GM19351 (cell line): Measurements from ENCODE around the gene PINK1.

Experiments used
- ATAC-seq: cut with Tn5 transposase; IDR thresholded peaks from one replicate; pipeline ENCODE4 v1.9.1; 2021; ENCODE audit warnings: mild to moderate bottlenecking, moderate library complexity; ENCODE audit not compliant: unreplicated experiment

The PINK1 gene

DNA sequence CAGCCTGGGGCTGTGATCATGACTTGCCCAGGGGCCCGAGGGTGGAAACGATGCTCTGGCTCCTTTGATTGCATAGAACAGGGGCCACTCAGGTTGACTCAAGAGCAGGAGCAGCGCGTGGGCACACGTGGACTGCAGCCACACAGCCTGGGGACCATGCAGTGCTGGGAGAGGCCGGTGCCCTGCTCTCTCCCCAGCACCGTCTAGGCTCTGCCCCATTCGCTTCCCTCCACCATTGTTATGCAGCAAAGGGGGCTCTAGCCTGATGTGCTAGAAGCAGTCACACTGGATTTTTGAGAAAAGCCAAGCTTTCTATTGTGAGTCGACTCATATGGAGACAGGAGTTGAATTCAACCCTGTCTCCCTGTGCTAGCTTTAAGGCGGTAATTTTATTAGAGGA is 8.7 kb downstream of the PINK1 start:
- ATAC-seq = no peak

DNA sequence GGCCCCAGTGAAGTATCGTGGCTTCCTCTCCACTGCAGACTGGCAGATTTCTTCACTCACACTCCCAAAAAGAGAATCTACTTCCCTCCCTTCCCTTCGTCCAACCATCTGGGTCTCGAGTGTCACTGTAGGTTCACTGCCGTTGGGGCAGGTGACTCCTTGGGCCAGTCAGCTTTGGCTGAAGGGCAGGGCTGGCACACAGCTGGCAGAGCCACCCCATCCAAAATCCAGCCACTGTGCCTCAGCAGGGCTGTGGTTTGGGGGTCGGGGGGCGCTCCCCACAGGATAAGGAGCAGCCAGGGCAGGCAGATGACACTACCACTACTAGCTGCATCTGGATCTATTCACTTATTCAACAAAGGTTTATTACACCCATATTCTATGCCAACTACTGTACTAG is 9.8 kb downstream of the PINK1 start:
- ATAC-seq = no peak

DNA sequence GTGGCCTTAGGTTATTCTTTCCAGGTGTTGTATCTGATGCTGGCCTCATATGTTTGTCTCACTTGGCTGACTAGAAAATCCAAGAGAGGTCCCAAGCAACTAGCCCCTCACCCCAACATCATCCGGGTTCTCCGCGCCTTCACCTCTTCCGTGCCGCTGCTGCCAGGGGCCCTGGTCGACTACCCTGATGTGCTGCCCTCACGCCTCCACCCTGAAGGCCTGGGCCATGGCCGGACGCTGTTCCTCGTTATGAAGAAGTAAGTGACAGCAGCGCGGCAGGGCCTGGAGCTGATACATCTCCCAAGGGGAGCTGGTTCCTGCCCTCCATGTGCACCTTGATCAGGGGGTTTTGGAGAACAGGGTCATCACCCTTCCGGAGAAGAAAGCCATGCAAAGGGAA is 11.2 kb downstream of the PINK1 start:
- no peak for ATAC-seq

DNA sequence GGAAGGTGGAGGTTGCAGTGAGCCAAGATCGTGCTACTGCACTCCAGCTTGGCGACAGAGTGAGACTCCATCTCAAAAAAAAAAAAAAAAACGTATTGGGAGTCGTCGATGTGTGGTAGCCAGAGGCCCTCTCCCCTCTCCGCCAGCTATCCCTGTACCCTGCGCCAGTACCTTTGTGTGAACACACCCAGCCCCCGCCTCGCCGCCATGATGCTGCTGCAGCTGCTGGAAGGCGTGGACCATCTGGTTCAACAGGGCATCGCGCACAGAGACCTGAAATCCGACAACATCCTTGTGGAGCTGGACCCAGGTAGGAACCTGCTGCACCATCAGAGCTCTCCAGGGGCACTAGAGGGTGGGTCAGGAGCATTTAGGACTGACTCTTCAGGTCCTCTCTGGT is 12.2 kb downstream of the PINK1 start:
- no peak for ATAC-seq

DNA sequence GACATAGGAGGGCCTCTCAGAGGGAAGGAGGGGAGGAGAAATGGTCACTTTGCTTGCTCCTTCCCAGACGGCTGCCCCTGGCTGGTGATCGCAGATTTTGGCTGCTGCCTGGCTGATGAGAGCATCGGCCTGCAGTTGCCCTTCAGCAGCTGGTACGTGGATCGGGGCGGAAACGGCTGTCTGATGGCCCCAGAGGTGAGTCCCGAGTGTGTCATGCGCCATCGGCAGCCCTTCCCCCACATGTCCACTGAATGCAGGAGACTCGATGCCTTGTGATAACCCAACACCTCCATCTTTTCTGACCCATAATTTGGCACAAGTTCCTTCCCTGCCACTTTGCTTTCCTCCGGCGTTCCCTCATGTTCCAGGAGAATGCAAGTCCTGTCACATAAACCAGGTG is 15.2 kb downstream of the PINK1 start:
- ATAC-seq = no peak

DNA sequence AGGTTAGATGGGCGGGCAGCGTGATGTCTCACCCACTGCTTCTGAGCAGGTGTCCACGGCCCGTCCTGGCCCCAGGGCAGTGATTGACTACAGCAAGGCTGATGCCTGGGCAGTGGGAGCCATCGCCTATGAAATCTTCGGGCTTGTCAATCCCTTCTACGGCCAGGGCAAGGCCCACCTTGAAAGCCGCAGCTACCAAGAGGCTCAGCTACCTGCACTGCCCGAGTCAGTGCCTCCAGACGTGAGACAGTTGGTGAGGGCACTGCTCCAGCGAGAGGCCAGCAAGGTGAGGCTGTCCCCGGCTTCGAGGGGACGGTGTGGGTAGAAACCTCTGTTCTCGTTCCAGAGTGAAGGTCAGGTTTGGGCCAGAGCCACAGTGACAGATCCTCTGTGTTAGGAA is 15.7 kb downstream of the PINK1 start:
- ATAC-seq = no peak

DNA sequence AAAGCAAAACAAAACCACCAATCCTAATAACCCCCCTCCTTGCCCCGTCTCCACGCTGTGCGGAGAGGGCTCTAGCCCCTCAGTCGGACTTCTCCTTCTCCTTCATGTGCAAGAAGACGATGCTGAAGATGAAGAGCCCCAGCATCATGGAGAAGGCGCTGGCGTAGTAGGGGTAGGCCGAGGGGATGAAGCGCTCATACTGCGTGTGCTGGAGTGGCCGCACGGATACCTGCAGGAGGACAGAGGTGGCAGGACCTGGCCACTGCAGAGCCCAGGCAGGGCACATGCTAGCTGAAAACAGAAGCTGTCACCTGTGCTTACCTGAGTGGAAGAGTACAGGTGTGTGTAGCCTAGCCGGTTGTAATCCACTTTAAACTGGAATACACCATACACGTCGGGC is 19.0 kb downstream of the PINK1 start:
- no peak for ATAC-seq

DNA sequence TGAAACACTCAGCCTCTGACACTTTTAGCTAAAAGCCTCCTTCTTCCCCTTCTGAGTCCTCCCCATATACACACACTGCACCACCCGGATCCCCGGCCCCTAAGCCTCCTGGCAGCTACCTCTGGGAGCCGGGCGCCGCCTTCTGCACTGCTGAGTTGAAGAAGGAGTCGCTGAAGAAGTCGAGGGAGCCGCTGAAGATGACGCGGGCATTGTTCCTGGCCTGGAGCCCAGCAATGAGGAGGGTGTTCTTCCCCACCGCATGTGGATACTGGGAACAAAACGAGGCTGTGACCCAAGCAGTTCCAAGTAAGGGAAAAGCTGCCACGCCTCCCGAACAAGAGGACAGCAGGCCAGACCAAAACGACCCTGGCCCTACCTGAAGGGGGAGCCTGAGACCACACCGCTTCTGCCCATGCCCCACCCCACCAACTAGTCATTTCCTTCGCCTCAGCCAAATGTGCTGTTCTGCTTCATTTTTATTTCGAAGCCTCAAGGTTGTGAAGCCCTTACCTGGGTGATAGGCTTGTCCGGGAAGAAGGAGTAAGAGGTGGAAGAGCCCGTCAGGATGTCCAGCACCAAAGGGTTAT is 20.9 kb downstream of the PINK1 start:
- no peak for ATAC-seq

DNA sequence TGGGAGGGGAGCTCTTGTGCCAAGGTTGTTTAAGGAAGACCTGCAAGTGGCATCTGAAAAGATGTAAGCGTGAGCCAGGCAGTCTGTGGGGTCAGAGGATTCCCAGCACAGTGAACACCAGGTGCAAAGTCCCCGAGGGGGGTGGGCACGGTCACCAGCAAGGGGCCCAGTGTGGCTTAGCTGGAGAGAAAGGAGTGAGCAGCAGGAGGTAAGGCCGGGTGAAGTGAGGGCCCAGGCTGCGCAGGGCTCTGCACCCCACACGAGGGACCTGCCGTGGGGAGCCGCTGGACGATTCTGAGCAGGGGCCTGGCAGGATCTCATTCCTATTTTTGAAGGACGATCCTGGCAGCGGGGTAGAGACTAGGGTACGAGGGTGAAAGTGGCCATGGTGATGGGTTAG is 23.8 kb downstream of the PINK1 start:
- ATAC-seq = no peak

DNA sequence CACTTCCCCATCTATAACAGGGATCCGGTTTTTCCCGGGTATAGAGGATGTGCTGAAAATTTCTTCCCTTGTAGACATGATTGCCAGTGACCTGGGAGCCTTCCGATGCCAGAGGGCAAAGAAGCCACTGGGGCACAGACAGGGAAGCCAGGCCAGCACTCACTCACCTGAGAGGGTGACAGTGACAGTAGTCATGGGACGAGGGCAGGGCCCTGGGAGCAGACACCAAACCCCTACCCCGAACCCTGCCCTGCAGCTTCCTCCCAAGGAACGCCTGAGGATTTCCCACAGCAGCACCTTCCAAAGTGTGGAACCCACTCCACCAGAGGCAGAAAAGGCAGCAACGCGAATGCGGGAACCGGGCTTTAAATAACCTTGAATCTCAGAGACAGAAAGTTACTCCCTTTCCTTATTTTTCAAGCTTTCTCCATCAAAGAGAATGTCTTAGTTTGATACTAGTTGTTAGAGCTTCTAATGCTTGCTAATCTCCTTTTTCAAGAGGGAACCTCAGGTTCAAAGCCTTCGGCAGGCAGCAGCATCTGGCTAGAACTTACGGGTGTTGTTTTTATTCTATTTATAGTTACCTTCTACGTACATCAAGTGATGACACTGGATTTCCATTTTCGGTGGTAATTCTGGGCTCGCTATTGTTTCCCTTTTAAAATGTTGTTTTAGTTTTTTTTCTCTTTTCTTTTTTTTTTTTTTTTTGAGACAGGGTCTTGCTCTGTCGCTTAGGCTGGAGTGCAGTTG is 25.1 kb downstream of the PINK1 start:
- ATAC-seq = no peak

DNA sequence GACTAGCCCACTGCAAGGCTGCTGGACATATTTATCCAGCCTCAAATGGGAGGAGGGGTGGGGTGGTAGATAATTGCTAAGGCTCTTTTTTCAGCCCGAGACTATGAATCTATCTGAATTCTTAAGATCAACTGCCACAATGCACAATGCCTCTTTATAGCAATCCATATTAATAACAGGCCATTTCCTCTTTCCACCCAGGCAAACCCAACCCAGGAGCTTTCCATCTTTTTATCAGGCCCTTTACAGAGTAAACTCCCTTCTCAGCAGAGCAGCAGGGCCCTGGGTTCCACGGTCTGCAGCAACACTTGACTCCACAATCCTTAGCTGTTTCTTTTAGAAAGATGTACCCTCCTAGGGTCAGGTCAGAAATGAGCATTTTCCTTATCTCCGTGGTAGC is 27.1 kb downstream of the PINK1 start:
- ATAC-seq = no peak

DNA sequence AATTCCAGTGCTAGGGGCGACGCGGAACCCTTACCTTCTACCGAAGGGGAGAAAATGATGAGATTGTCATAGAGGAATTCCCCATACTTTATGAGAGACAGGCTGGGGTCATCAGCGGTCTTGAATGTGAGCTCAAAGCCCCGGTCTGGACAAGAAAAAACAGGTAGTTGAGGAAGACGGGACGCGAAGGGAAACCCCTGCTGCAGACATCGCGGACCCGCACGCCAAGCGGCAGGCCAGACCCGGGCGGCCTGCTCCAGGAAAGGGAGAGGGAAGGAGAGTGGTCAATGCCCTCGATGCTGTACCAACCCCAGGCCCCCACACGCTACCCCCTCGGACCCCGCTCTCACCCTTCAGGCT is 27.6 kb downstream of the PINK1 start:
- peak; percentile 8 for ATAC-seq

DNA sequence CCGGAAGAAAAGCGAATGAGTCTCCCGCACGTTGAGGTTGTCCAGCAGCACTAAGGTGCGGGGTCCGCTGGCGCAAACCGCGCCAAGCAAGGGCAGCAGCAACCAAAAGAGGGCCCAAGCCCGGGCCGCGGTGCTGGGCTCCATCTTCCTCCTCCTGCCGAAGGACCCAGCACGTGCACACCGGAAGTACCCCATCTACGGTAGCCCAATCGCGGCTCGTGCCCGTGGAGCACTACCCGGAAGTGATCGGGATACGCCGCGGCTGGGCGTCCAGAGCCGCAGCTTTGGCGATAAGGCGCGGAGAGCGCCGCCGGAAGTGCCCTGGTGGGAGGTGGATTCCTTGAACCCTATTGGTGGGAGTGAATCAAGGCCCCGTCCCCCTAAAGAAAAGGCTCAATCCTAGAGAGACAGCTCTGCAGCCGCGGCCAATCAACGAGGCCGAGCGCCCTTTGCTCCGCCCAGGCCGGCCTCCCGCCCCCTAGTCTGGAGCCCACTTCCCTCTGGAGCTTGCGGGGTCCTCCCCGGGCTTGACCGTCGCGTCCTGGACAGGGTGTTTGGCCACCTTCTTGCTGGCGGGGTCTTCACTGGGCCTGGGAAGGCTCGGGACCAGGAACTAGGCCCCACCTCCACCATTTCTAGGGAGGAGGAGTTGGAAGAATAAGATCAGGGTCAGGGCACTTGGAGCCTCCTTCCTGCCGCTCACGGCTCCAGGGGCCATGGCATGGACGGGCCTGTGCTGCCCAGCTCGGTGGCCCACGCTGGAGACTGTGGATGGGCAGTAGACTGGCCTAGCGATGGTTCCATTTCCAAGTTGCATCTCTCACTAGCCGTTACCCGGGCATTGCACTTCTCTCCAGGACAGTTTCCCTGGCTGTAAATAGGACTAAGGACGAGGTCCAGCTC is 28.2 kb downstream of the PINK1 start, which contains the start of gene DDOST:
DDOST (minus strand) TSS at position 163 of the 903 bp plus-strand sequence; CDS start at position 144, 19 bp downstream.
- peak; percentile 94 for ATAC-seq

DNA sequence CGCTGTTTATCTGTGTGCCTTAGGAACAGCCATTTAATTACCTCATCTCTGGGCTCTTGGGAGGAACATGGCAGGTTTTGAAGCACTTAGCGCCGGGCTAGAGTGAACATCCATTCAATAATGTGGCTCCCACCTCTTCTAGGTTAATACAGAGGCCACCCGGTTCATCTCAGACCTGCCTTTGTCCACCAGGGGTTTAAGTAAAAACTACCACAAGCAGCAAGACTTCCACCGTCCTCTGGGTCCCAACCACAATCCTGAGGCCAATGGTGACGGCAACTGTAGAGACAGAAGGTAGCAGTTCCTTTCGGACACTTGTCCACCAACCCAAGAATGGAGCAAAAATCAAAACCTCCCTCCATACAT is 28.8 kb downstream of the PINK1 start:
- ATAC-seq = no peak

DNA sequence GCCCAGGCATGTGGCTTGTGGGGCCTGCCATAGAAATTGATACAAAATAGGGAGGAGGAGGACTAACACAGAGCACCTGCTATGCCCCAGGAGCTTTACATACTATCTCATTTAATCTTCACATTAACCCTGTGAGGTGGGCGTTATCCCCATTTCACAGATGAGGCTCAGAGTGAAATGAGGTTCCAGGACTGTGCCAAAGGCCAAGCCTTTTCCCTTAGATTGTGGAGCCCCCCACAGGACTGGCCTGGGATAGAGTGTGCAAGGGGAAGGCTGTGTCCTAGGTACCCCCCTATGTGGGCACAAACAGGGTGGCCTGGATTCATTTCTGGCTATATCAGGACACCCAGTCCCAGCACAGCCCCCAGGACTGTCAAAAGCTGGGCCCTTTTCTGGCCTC is 30.1 kb downstream of the PINK1 start:
- no peak for ATAC-seq

DNA sequence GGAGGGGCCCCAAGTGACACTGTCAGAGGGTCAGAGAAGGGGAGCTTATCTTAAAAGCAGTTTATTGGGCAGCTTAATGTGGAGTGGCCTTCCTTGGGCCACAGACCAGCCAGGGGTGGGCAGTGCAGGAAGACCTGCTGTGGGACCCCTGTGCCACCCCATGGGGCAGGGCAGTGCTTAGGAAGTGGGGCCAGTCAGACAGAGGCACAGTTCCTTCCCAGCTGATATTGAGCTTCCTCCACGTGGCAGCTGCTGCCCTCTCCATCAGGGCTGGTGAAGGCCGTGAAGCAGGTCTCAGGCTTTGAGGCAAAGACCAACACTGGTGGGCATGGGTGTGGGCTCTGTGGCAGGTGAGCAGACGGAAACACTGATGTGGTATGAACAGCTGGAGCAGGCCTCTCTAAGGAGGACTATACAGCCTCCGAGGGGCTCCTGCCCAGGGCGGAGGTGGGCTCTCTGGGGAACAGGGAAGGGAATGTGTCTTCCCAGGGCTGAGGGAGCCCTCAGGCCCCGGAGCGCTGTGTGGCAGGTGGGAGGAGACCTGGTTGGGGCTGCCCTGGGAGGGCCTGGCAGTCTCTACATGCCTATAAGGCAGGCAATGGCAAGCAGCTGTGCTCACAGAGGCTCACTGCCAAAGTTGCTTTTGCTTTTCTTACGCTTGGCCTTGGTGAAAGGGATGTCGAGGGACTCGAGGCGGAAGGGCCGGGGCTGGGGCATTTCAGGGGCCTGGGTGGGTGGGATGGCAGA is 30.9 kb downstream of the PINK1 start:
- no peak for ATAC-seq

DNA sequence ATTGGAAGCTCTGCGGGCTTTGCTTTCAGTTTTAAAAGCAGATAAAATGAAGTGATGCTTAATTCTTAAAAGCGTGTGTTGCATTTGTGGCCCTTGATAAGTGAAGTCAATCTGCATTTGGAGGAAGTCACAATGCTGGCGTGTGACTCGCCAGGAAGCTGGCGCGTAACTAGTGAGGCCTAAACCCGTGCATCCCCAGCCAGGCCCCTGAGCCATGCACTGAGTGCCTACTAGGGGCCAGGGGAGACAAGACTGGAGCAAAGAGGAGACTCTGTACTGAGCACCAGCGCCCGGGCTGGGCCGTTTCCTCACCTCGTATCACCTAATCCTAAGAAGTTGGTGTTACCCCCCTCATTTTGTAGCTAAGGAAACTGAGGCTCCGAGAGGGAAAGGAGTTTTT is 32.5 kb downstream of the PINK1 start:
- no peak for ATAC-seq

DNA sequence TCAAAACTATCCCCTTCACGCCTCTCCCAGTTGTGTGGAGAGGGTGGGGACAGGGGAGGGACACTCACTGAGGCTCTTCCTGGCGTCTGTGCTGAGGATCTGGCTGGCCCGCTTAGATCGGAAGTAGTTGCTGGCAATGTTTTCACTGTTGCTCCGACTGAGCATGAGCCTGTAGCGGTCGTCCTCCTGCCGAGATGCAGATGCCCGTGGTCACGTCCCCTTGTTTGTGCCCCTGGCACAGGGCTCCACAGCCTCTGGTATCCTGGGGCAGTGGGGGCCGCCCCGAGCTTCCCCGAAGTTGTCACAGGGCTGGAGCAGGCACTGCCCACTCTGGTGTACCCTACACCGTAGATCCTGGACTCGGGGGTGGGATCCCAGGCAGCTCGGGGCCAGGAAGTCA is 32.9 kb downstream of the PINK1 start:
- no peak for ATAC-seq

DNA sequence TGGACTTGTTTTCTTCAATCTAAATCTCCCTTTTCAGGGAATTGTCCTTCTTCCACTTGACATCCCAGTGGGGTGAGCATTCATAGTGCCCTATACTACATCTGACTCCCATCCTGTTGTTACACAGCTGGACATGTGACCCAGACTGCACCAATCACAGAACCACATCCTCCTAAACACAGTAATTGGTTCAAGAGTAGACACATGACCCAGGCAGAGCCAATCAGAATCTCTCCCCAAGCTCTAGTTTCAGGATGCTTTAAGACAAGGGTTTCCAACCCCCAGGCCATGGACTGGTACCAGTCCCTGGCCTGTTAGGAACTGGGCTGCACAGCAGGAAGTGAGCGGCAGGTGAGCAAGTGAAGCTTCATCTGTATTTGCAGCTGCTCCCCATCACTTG is 33.5 kb downstream of the PINK1 start:
- ATAC-seq = no peak

DNA sequence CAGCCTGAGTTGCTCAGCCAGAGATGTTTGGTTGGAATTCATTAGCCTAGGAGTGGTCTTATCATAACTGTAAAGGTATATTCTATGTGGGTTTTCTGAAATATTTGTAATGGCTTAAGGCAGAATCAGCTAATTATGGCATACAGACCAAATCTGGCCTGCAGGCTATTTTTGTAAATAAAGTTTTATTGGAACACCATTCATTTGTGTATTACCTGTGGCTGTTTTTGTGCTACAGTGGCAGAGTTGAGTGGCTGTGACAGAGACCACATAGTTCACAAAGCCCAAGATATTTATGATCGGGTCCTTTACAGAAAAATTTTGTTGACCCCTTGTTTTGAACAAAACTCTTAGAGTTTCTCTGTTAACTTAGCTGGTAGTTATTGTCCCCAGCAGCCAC is 35.3 kb downstream of the PINK1 start:
- no peak for ATAC-seq

DNA sequence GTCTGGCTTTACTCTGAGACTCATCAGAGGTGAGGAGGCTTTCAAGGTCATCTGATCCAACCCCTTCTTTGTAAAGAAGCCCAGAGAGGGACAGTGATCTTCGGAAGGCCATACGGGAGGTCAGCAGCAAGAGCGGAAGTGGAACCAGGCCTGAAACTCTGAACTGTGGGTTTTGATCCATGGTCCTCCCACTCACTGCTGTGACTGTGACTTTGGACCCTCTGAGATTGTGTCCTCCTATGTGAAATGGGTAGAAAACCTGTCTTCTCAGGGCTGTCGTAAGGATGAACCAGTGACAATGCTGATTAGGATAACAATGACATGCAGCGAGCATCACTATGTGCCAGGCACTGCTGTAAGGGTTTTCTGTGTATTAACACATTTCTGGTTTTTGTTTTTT is 37.7 kb downstream of the PINK1 start:
- ATAC-seq = no peak
